HL-60 (cell line): ENCODE data around the gene FNDC1.

Experiments used
- DNase-seq, 2 experiments: peaks; one replicate each; pipeline ENCODE4 v3.0.0-alpha.2; 2010 to 2020; ENCODE audit warnings: low read depth in 1 of 2, low spot score in 1 of 2
- H3K27ac ChIP-seq: fragments of 250-450 bp; sonication (Bioruptor Pico); replicated peaks from 2 replicates; pipeline ENCODE4 v1.5.1; 2020; ENCODE audit warnings: mild to moderate bottlenecking, moderate library complexity
- H3K27me3 ChIP-seq: fragments of 250-450 bp; sonication (Bioruptor Pico); 2 replicates; pipeline ENCODE4 v1.5.1; 2021; ENCODE audit warnings: mild to moderate bottlenecking, moderate library complexity; ENCODE audit not compliant: insufficient read depth, poor library complexity, severe bottlenecking
- H3K4me3 ChIP-seq: replicated peaks from 2 replicates; pipeline ENCODE4 v1.5.1; 2011; ENCODE audit warnings: mild to moderate bottlenecking, control low read depth, low read length; ENCODE audit not compliant: insufficient read depth
- GABPA ChIP-seq: IDR thresholded peaks from 2 replicates; pipeline ENCODE4 v1.6.1; 2012; ENCODE audit warnings: low read depth
- POLR2AphosphoS5 ChIP-seq: IDR thresholded peaks from 2 replicates; pipeline ENCODE4 v1.6.1; 2012; ENCODE audit warnings: low read depth
- SPI1 ChIP-seq: IDR thresholded peaks from 2 replicates; pipeline ENCODE4 v1.6.1; 2012; ENCODE audit warnings: low read depth, mild to moderate bottlenecking, borderline replicate concordance
- TF ChIP-seq, protein P1 (sequence below): IDR thresholded peaks from one replicate; pipeline ENCODE4 v1.5.1; 2011; ENCODE audit warnings: low read length, control low read depth, inconsistent platforms; ENCODE audit not compliant: insufficient read depth
- TF ChIP-seq, protein P2 (sequence below): IDR thresholded peaks from 2 replicates; pipeline ENCODE4 v1.6.1; 2012; ENCODE audit warnings: low read depth; ENCODE audit not compliant: insufficient replicate concordance

FNDC1 gene

DNA sequence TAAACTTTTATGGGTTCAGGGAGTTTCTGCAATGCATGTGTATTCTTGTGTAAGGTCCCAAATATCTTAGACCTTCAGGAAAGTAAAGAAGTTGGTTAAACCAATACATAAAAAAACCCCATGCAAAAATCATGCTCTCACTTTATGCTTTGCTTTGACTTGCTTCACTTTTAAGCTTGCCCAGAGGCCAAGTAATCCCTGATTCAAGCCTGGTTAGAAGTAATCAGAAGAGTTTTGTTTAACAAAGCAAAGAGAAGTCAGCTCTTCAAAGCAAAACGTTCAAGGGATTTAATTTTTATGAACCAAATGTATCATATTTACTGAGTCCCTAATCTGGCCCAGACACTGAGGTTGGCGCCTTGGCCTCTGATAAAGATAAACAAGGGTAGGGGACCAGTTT, 26.7 kb upstream of the FNDC1 start:
- H3K27ac ChIP-seq, result no peak overlapping the region
- TF ChIP-seq GABPA (no peak), POLR2AphosphoS5 (no peak), SPI1 (no peak)
- TF ChIP-seq, protein P1, sequence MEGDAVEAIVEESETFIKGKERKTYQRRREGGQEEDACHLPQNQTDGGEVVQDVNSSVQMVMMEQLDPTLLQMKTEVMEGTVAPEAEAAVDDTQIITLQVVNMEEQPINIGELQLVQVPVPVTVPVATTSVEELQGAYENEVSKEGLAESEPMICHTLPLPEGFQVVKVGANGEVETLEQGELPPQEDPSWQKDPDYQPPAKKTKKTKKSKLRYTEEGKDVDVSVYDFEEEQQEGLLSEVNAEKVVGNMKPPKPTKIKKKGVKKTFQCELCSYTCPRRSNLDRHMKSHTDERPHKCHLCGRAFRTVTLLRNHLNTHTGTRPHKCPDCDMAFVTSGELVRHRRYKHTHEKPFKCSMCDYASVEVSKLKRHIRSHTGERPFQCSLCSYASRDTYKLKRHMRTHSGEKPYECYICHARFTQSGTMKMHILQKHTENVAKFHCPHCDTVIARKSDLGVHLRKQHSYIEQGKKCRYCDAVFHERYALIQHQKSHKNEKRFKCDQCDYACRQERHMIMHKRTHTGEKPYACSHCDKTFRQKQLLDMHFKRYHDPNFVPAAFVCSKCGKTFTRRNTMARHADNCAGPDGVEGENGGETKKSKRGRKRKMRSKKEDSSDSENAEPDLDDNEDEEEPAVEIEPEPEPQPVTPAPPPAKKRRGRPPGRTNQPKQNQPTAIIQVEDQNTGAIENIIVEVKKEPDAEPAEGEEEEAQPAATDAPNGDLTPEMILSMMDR, result no peak
- TF ChIP-seq, protein P2, sequence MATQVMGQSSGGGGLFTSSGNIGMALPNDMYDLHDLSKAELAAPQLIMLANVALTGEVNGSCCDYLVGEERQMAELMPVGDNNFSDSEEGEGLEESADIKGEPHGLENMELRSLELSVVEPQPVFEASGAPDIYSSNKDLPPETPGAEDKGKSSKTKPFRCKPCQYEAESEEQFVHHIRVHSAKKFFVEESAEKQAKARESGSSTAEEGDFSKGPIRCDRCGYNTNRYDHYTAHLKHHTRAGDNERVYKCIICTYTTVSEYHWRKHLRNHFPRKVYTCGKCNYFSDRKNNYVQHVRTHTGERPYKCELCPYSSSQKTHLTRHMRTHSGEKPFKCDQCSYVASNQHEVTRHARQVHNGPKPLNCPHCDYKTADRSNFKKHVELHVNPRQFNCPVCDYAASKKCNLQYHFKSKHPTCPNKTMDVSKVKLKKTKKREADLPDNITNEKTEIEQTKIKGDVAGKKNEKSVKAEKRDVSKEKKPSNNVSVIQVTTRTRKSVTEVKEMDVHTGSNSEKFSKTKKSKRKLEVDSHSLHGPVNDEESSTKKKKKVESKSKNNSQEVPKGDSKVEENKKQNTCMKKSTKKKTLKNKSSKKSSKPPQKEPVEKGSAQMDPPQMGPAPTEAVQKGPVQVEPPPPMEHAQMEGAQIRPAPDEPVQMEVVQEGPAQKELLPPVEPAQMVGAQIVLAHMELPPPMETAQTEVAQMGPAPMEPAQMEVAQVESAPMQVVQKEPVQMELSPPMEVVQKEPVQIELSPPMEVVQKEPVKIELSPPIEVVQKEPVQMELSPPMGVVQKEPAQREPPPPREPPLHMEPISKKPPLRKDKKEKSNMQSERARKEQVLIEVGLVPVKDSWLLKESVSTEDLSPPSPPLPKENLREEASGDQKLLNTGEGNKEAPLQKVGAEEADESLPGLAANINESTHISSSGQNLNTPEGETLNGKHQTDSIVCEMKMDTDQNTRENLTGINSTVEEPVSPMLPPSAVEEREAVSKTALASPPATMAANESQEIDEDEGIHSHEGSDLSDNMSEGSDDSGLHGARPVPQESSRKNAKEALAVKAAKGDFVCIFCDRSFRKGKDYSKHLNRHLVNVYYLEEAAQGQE, result no peak

DNA sequence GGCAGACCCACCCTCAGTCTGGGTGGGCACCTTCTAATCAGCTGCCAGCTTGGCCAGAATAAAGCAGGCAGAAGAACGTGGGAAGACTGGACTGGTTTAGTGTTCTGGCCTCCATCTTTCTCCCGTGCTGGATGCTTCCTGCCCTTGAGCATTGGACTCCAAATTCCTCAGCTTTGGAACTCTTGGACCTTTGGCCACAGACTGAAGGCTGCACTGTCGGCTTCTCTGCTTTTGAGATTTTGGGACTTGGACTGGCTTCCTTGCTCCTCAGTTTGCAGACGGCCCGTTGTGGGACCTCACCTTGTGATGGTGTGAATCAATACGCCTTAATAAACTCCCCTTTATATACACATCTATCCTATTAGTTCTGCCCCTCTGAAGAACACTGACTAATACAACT, 20.6 kb upstream of the FNDC1 start:
- H3K4me3 ChIP-seq, result no peak overlapping the region
- no peak for DNase-seq
- no peaks in the 10 kb centered on the region for H3K27me3 ChIP-seq
- H3K27ac ChIP-seq, result no peak overlapping the region
- TF ChIP-seq GABPA (no peak), POLR2AphosphoS5 (no peak)
- TF ChIP-seq, protein P2, result no peak
- TF ChIP-seq, protein P1, result no peak

More for the DNA sequence above, 26.7 kb upstream of the FNDC1 start:
- no peak overlapping the region for H3K4me3 ChIP-seq
- H3K27me3 ChIP-seq, result no peaks in the 10 kb centered on the region
- DNase-seq, result no peak

DNA sequence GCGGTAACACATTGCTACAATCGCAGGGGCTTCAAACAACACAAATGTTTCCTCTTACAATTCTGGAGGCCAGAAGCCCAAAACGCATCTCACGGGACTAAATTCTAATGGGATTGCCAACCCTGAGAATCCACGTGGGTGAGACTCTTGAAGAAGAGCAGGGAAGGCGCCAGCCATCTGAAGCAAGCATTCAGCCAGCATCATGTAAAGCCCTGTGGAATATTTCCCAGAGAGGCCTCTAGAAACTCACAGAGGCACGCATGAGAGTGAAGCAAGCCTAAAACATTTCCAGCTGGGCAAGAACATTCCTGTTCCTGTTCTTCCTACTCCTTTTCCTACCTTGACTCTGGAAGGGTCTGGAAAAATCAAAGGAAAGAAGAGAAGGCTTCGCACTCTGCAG, 19.6 kb upstream of the FNDC1 start:
- H3K27ac ChIP-seq, result no peak overlapping the region

More for the DNA sequence above, 19.6 kb upstream of the FNDC1 start:
- Histone ChIP-seq H3K27me3 (no peaks in the 10 kb centered on the region), H3K4me3 (no peak overlapping the region)
- no peak for DNase-seq
- no peak for TF ChIP-seq SPI1
- TF ChIP-seq GABPA, result no peak
- TF ChIP-seq, protein P2, result no peak
